Measurements from ENCODE around the gene FUT6.

Gene FUT6

GRCh38 chr19:5804516-5805461 lies 34.7 kb downstream of the FUT6 start, which contains the start of gene NRTN:
Gene NRTN (plus strand): TSS chr19:5805067. CDS start chr19:5824166, 19,099 bp downstream.
- FAIRE-seq = no peak

GRCh38 chr19:5803752-5804515 lies 35.6 kb downstream of the FUT6 start:
- FAIRE-seq = peak; percentile 39

GRCh38 chr19:5803441-5803751 lies 36.1 kb downstream of the FUT6 start:
- FAIRE-seq = no peak

GRCh38 chr19:5801796-5802619 lies 37.5 kb downstream of the FUT6 start:
- no peak for FAIRE-seq

- no peak for FAIRE-seq
Observed at GRCh38 chr19:5800361-5801270, 38.9 kb downstream of the FUT6 start.

- FAIRE-seq = no peak
Observed at GRCh38 chr19:5799247-5800241, 40.0 kb downstream of the FUT6 start.

GRCh38 chr19:5798244-5798643 lies 41.3 kb downstream of the FUT6 start:
- no peak for FAIRE-seq

GRCh38 chr19:5795382-5795919 lies 44.1 kb downstream of the FUT6 start:
- no peak for FAIRE-seq

GRCh38 chr19:5793188-5793587 lies 46.3 kb downstream of the FUT6 start:
- no peak for FAIRE-seq

- no peak for FAIRE-seq
Observed at GRCh38 chr19:5792224-5792623, 47.3 kb downstream of the FUT6 start.

- FAIRE-seq = peak; percentile 99
Observed at GRCh38 chr19:5790559-5791520, 48.7 kb downstream of the FUT6 start, which contains the start of gene DUS3L. Gene DUS3L (minus strand): TSS chr19:5791163. CDS start chr19:5791141, 22 bp downstream.

GRCh38 chr19:5789886-5790558 lies 49.5 kb downstream of the FUT6 start:
- no peak for FAIRE-seq

GRCh38 chr19:5789351-5789761 lies 50.1 kb downstream of the FUT6 start:
- FAIRE-seq = no peak

GRCh38 chr19:5788422-5788821 lies 51.1 kb downstream of the FUT6 start:
- FAIRE-seq = no peak

- no peak for FAIRE-seq
Observed at GRCh38 chr19:5787409-5788182, 51.9 kb downstream of the FUT6 start.

- FAIRE-seq = no peak
Observed at GRCh38 chr19:5786593-5787408, 52.7 kb downstream of the FUT6 start.

- FAIRE-seq = no peak
Observed at GRCh38 chr19:5785423-5785822, 54.1 kb downstream of the FUT6 start.
